HG02938 (cell line): ENCODE results near the gene BSN.
A peak's percentile ranks its signal among the peaks of the same experiment; 100 is the strongest.

Experiments
- ATAC-seq: cut with Tn5 transposase; IDR thresholded peaks from one replicate; pipeline ENCODE4 v1.9.1; 2021; ENCODE audit warnings: mild to moderate bottlenecking, moderate library complexity; ENCODE audit not compliant: unreplicated experiment

BSN gene

DNA sequence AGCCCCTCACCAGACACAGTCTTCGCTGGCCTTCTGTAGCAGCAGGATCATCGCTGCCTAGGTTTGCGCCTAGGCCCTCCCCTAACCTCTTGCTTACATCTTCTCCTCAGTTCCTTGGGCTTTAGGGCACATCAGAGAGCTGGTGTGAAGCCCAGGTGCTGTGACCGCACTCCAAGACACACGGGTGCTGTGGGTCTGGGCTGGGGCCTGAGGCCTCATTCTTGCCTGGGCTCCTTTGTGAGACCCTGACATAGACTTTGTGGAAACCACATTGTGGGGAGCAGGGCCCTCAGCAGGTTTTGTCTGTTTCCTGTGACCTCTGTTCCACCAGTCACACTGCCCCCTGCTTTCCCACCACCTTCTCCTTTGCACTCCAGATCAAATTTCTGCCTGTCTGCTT is 157.2 kb downstream of the BSN start:
- ATAC-seq, result no peak

DNA sequence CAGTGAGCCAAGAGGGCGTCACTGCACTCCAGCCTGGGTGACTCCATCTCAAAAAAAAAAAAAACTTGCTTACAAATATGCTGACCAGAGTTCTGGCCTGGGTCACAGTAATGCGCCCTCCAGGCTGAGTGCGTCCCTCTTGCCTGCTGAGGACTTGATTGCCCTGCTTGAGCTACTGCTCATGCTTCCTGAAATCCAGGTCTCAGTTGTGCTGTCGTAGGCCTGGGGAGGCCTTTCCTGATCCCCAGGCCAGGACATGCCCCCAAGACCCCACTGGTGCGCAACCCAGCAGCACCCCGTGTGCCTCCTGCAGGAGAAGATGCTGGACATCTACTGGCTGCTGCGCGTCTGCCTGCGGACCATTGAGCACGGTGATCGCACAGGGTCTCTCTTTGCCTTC is 157.9 kb downstream of the BSN start:
- no peak for ATAC-seq

DNA sequence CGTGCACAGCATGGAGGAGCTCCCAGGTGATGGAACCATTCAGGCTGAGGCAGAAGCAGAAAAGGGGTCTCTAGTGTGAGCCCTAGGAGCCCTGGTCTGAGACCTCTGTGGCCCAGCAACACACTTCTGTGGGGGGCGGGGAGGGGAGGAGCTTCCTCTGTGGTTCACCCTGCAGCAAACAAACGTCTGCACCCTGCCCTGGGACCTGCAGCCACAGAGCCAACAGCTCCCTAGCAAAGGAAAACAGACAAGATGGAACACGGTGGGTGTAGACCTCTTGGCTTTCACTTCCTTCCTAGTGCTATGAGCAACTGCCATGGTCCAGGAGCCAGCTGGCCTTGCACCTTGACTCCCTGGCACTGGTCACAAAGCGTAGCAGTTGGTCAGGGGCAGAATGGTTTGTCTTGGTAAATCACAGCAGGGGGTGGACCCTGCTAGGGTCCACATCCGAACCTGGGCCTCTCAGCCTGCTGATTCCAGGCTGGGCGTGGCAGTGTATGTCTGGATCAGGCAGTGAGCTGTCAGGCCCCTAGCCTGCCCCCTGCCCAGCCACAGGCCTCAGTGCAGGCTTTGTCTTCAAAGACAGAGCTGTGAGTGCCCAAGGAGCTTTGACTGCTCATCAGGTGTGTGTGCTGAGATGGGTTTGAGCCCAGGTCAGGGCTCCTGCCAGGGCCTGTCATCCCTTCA is 158.5 kb downstream of the BSN start:
- no peak for ATAC-seq

DNA sequence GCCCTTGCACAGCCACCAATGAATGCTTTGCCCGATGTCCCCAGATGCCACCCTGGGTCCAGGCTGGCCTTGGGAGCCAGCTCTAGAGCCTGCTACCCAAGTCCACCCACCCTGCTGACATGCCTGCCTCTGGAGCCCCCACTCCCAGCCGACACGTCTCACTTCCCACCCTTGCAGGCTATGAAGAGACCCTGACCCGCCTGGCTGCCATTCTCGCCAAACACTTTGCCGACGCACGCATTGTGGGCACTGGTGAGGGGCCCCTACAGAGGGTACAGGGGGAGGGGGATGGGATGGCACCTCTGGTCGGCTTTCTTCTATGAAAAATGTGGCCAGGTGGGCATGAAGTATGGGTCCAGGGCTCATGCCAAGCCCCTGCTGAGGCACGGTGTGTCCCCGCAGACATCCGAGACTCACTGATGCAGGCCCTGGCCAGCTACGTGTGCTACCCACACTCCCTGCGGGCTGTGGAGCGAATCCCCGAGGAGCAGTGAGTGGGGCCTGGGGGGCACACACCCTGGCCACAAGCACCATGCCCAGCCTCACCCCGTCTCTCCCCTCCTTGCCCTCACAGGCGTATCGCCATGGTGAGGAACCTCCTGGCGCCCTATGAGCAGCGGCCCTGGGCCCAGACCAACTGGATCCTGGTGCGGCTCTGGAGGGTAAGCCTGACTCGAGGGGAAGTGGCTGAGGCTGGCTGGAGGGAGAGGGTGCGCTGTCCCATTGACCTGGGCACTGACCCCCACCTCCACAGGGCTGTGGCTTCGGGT is 159.2 kb downstream of the BSN start:
- no peak for ATAC-seq

DNA sequence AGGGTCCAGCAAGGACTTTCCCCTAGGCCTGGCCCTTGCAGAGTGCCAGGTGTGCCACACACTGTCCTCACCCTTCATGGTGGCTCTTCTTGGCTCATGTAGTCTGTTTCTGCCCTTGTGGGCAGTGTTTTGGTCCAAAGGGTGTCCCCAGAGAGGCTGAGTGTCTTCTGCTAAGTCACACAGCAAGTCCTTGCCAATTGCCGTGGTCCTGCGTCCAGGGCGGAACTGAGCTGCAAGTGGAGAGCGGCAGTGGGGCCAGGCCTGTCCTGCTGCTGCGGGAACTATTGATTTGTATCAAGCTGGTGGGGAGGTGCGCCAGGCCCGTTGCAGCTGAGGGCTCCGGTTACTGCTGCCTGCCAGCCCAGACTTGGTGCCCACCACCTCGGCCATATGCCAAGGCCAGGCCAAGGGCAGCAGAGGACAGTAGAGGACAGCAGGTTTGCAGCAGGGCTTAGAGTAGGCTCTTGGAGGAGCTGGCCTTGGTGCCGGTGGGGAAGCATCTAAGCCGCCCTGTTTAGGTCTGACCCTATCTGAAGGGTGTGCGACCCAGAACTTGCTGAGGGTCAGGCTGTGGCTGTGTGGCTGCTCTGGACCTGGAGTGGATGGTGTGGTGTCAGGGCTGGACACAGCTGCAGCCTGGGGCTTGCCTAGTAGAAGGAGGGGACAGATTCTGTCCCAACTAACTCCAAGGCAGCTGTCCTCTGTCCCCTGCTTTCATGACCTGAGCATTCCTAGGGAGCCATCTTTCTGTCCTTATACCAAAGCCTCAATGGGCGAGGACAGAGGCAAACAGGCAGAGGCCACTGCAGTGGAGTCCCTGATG is 160.7 kb downstream of the BSN start:
- ATAC-seq, result no peak

DNA sequence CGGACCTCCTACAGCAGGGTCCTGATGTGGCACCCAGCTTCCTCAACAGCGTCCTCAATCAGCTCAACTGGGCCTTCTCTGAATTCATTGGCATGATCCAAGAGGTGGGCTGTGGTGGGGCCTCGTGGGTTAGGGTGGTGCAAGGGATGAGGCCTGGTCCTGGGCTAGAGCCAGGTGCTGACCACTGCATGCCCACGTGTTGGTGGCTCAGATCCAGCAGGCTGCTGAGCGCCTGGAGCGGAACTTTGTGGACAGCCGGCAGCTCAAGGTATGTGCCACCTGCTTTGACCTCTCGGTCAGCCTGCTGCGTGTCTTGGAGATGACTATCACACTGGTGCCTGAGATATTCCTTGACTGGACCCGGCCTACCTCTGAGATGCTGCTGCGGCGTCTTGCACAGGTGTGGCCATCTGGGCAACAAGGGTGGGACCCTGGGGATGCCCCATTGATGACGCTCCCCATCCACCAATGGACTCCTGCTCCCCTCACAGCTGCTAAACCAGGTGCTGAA is 161.4 kb downstream of the BSN start:
- no peak for ATAC-seq

DNA sequence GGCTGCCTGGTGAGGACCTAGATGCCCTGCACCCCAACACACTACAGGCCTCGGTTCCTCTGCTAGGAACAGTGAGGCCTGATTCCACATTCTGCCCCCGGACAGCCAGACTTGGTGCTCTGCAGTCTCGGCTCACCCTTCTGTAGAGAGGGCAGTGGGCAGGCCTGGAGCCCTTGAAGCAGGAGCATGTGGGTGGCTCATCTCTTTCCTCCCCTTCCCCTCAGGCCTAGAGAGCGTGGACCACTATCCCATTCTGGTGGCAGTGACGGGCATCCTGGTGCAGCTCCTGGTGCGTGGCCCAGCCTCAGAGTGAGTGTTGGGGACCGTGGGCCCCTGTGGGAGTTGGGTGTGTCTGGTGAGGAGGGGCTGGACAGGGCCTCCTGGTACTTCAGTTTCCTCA is 161.9 kb downstream of the BSN start:
- no peak for ATAC-seq

DNA sequence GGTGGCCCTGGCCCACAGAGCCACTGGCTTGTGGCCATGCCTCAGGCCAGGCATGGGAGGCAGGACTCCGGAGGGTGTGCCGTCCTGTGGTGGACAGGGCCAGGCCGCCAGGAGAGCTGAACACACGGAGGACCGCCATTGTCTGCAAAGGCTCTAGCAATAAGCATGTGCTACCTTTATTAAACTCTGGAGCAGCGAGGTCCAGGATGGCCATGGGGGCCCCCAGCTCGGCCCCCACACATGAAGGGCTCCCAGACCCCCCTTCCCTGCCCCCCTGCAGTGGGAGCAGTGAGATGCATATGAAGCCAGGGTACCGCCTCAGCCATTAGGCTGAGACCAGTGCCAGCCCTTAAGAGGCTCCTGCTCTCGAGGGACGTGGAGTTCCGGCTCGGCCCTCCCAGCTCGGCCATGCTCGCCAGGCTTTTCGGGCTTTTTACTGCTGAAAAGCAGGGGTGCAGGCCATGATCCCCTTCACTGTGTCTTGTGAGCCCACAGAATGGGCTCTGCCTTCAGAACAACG is 162.5 kb downstream of the BSN start:
- no peak for ATAC-seq

DNA sequence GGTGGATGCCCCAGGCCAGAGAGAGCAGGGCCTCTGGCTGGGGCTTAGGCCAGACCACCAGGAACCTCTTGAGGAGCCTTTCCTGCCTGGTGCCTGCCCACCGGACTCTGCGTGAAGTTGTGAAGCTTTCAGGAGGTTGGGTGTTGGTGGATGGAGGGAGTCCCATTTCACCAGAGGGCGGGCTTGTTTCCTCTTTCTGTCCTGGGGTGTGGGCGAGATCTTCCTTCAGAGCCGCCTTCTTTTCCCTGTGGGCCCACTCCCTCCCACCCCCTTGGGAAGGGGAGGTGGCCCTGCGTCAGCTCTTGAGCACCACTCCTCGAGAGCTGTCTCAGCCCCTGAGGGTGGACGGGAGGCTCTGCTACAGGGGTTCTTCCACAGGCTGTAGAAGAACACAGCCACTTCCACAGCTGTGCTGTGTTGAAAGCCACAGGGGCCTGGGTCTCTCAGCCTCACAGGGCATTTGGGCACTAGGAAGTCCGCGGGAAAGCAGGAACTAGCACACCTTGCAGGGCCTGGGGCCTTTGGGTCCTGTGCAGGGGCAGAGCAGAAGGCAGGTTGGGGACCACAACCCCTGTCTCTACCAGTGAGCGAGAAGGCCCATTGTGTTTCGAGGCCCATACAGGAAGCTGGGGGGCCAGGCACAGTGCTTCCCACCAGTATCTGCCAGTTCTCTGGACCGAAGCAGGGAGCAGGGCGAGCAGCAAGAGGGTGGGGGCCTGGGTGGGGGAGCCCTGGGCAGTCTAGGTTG is 163.1 kb downstream of the BSN start:
- ATAC-seq, result no peak

DNA sequence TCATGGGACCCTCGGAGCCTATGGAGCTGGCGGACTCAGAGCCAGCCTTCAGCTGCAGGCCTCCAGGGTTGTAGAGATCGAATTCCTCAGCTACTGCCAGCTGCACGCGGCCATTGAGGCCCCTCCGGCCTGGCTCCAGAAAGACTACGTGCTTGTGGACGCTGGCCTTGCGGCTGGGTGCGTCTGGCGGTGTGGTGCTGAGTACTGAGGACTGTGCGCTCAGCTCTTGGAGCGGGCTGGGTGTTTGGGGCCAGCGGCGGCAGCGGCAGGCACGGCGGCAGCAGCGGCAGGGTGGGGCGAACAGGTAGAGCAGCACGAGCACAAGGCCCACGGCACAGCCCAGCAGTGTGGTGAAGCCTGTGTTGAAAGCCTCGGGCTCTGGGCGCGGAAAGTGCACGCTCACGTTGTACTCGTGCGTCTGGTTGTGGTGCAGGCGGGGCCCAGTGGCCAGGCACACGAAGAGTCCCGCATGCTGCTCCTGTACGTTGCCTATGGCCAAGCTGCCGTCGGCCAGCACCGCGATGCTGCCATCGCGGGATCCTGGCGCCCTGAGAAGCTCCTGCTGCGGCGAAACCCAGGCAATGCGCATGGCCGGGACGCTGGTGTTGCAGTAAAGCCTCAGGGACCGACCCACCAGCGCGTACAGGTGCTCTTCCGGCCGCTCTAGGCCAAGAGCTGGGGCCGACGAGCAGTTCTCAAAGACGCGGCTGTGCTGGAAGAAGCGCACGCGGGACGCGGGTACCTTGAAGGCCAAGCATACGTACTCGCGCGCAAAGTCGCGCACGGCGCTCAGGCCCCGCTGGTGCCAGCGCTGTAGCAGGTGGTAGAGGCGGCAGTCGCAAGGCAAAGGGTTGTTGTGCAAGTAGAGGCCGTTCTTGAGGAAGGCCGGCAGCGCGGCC is 163.9 kb downstream of the BSN start:
- ATAC-seq, result no peak

DNA sequence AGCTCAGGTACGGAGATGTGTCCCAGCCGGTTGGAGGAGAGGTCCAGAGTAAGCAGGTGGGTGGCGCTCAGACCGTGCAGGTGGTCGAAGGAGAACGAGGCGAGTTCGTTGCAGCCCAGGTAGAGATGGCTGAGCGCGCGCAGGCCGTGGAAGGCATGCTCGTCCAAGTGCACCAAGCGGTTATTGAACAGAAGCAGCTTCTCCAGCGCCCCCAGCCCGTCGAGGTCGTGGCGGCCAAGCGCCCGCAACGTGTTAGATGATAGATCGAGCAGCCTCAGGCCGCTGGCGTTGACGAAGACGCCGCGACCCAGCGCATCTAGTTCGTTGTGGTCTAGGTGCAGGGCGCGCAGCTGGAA is 164.6 kb downstream of the BSN start:
- no peak for ATAC-seq

DNA sequence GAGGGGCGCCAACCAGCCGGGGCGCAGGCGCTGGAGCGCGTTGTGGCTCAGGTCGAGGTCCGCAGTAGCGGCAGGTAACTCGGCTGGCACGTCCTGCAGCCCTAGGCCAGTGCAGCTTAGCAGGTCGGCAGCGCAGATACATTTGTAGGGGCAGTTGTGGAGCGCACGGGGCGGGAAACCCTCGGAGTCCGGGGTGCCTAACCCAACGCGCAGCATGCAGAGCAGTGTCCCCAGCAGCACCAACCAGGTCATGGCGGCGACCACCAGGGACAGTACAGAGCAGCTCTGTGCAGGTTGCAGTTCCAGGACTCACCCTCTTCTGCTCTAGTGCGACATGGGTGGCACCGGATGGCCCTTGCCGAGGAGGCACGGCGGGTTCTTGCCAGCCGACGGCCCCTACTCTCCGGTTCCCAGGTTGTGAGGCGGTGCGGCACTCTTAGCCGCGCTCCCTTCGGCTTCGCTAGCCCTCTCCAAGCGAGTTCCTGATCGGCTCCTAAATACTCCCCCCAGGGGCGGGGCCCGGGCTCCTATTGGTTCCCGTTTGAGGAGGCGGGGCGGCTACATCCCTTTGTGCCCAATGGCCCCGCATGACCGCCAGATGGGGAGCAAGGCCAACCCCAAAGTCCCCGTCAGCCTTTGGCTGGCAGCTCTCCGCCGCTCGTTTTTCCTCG is 165.1 kb downstream of the BSN start, which contains the start of gene AMIGO3:
Gene AMIGO3 (minus strand): TSS at position 471 of the 671 bp plus-strand sequence. CDS start 219 bp downstream, at position 252.
- peak; percentile 50 for ATAC-seq
